Duodenal mucosa (tissue), 2 donors: ENCODE results near the gene OTUD3.

ENCODE experiments used
- H3K27ac ChIP-seq: one replicate; pipeline ENCODE4 v1.7.0; 2013; ENCODE audit warnings: low read depth, low read length
- H3K27me3 ChIP-seq, 2 donors: one replicate each; pipeline ENCODE4 v1.7.0; 2013; ENCODE audit warnings: low read length in 2 of 2, control low read depth in 1 of 2; ENCODE audit not compliant: insufficient read depth in 2 of 2, control insufficient read depth in 1 of 2
- H3K36me3 ChIP-seq, 2 donors: one replicate each; pipeline ENCODE4 v1.7.0; 2013; ENCODE audit warnings: low read length in 2 of 2, control low read depth in 1 of 2; ENCODE audit not compliant: insufficient read depth in 2 of 2, control insufficient read depth in 1 of 2
- H3K4me1 ChIP-seq, 2 donors: one replicate each; pipeline ENCODE4 v1.7.0; 2013; ENCODE audit warnings: low read length in 2 of 2, control low read depth in 1 of 2; ENCODE audit not compliant: insufficient read depth in 2 of 2, control insufficient read depth in 1 of 2
- H3K4me3 ChIP-seq, 2 donors: one replicate each; pipeline ENCODE4 v1.7.0; 2013; ENCODE audit warnings: low read length in 2 of 2, low read depth in 1 of 2
- H3K9ac ChIP-seq, 2 donors: one replicate each; pipeline ENCODE4 v1.7.0; 2013; ENCODE audit warnings: low read length in 2 of 2, low read depth in 1 of 2
- H3K9me3 ChIP-seq, 2 donors: one replicate each; pipeline ENCODE4 v1.7.0; 2013; ENCODE audit warnings: low read length in 2 of 2, control low read depth in 1 of 2; ENCODE audit not compliant: control insufficient read depth in 1 of 2

The OTUD3 gene

DNA sequence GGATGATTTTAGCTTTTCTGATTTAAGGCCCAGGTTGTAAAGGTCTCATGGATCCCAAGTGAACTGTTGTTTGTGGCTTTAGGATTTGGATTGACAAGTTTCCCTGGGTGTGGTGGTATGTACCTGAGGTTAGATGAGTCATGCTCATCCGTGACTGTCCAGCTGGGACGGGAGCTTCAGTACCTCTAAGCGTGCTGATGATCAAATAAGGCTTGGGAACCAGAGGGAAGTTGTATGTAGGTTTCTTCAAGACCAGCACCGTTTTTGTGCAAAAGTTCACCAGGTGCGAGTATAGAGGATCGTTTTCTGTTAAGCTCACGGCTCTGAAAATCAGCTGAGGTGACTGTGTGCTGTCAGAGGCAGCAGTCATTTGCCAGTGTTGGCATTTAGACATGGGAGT is 21.4 kb downstream of the OTUD3 start:
- Histone ChIP-seq H3K27ac (no peak overlapping the region), H3K9me3 (no peaks in the 10 kb centered on the region), H3K9ac (no peak overlapping the region), H3K27me3 (no peaks in the 10 kb centered on the region), H3K36me3 (peaks cover 40 to 78% of the 10 kb centered on the region in 2 donors), H3K4me3 (no peak overlapping the region), H3K4me1 (no peaks in the 10 kb centered on the region)

DNA sequence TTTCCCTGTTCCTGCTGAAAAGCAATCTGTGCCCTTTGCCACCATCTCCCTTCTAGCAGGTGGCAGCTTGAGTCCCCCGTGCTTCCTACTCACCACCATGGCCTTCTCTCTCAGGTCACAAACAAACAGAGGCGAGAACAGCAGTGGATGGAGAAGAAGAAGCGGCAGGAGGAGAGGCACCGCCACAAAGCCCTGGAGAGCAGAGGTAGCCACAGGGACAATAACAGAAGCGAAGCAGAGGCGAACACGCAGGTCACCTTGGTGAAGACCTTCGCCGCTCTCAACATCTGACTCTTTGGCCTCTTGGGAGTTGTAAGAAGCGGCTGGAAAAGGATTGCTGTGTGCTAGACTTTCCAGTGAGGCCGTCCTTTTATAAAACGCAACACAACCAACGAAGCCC is 25.3 kb downstream of the OTUD3 start:
- H3K9me3 ChIP-seq = no peaks in the 10 kb centered on the region
- no peaks in the 10 kb centered on the region for H3K4me1 ChIP-seq
- no peak overlapping the region for H3K9ac ChIP-seq
- no peaks in the 10 kb centered on the region for H3K27me3 ChIP-seq
- no peak overlapping the region for H3K4me3 ChIP-seq
- no peak overlapping the region for H3K27ac ChIP-seq
- peaks cover 55 to 82% of the 10 kb centered on the region in 2 donors for H3K36me3 ChIP-seq

DNA sequence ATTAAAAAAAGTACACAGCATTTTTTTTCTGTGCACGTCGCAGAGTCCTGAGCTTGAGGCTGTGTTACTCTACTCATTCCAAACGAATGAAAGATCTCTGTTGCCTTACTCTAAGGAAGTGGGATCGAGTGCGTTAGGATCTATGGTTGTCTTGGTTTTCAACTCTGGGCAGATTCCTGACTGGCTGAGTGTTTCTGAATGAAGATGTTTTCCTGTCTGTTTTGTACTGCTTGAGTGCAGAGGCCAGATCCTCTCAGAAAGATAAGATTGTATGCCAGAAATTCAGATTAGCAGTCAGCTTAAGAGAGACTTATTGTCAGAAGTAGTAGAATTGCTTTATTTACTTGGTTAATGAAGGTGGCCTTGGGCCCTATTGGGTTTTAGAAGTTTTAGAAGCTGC is 27.2 kb downstream of the OTUD3 start:
- Histone ChIP-seq H3K27ac (no peak overlapping the region), H3K27me3 (no peaks in the 10 kb centered on the region), H3K9me3 (no peaks in the 10 kb centered on the region), H3K4me1 (no peaks in the 10 kb centered on the region), H3K4me3 (no peak overlapping the region), H3K36me3 (peaks cover 59 to 88% of the 10 kb centered on the region in 2 donors), H3K9ac (no peak overlapping the region)

DNA sequence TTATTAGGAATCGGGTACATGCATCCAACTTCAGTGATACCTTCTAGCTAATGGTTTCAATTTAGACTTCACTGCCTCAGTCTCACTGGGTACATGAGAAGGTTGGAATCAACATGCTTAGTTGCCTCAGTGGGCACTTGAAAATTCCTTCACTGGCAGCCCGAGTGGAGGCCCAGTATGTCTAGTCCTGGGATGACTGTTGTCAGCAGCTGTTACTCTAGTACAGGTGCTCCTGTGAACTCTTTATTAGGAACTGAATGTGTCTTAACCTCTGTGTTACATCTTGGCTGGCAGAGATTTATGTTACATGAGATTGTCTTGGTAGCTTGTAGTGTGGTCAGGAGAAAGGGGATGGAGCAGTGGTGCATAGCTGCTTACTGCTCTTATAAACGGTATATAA is 27.8 kb downstream of the OTUD3 start:
- H3K9ac ChIP-seq = no peak overlapping the region
- H3K4me1 ChIP-seq = no peaks in the 10 kb centered on the region
- H3K36me3 ChIP-seq = peaks cover 55 to 89% of the 10 kb centered on the region in 2 donors
- no peaks in the 10 kb centered on the region for H3K9me3 ChIP-seq
- no peak overlapping the region for H3K27ac ChIP-seq
- no peak overlapping the region for H3K4me3 ChIP-seq
- no peaks in the 10 kb centered on the region for H3K27me3 ChIP-seq

DNA sequence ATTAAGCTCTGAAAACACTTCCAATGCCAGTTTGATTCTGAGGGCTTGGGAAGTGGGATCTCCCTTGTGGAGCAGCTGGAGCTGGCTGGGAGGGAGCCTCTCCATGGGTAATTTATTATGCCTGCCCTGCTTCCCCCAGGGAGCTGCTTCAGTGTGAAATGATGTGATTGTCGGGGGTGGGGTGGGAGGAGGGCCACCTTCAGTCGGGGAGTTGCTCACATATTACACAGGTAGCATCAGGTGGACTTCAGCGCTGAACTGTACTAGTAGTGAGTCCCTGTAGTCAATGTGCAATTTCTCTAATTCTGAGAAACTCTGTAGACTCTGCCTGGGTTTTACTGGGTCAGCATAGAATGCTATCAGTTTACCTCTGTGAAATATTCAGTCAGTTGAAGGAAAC is 28.5 kb downstream of the OTUD3 start:
- Histone ChIP-seq H3K27ac (no peak overlapping the region), H3K4me1 (no peaks in the 10 kb centered on the region), H3K36me3 (peaks cover 53 to 84% of the 10 kb centered on the region in 2 donors), H3K4me3 (no peak overlapping the region), H3K9ac (no peak overlapping the region), H3K9me3 (no peaks in the 10 kb centered on the region), H3K27me3 (no peaks in the 10 kb centered on the region)

DNA sequence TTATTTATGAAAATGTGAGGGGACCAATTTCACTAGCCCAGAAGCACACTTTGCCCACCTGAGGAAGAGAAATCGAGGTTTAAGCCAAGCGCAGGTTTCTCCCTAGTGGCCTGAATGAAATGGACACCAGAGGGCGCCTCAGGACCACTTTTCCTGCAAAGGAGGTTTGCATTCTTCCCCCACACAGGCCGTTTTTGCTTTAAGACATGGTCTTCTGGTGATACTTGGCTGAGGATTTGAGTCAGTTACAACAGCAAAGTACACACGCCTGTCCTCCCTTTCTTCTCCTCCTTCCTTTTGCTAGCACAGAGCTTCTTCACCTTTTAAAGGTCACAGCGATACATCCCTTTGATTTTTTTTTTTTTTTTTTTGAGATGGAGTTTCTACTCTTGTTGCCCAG is 35.9 kb downstream of the OTUD3 start:
- H3K4me1 ChIP-seq = peaks cover 9% of the 10 kb centered on the region in 2 donors
- H3K36me3 ChIP-seq = peaks cover 9 to 17% of the 10 kb centered on the region in 2 donors
- H3K4me3 ChIP-seq = no peak overlapping the region
- no peak overlapping the region for H3K9ac ChIP-seq
- H3K9me3 ChIP-seq = no peaks in the 10 kb centered on the region
- H3K27ac ChIP-seq = no peak overlapping the region
- H3K27me3 ChIP-seq = no peaks in the 10 kb centered on the region

DNA sequence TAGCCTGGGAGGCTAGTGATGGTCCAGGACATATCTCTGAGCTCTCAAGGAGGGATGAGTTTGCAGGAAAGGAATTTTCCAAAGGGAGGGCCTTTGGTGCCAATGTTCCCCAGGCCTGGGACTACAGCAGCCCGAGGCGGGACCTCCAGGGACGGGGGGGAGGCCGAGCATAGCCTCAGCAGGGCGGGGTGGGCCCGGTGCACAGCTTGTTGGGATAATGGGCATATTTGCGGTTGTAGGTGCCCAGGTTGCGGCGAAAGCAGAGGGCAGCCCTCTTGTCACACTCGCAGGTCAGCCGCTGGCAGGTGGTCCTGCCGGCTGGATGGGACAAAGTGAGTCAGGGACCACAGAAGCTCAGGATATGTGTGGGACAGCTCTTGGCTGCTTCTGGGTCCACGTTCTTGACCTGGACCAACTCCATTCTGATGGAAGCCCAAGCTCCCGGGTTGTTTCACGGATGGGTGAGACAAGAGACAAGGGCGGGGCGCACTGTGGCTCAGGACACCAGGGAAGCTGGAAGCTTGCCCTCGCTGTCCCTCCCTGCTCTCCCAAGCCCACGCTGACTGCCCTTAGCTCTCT is 38.0 kb downstream of the OTUD3 start:
- Histone ChIP-seq H3K27me3 (no peaks in the 10 kb centered on the region), H3K9ac (no peak overlapping the region), H3K27ac (no peak overlapping the region), H3K36me3 (no peaks in the 10 kb centered on the region), H3K4me1 (peaks cover 9% of the 10 kb centered on the region in 2 donors), H3K4me3 (no peak overlapping the region), H3K9me3 (no peaks in the 10 kb centered on the region)

DNA sequence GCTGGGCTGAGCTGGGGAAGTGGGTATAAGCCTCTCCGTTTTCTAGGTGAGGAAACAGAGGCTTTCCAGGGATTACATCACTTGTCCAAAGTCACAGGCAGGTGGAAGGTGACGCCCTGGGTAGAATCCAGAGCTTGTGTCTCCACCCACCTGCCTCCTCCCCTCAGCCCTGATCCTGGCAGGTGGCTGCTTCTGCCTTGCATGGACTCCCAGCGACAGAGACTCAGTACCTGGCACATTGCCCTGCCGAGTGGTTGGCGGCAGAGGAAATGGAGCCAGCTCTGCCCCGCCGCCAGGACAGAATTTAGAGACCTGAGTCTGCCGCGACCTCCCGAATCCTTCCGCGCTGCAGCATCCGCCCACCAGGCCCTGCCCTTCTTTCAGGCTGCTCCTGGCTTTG is 39.1 kb downstream of the OTUD3 start:
- Histone ChIP-seq H3K27me3 (no peaks in the 10 kb centered on the region), H3K27ac (no peak overlapping the region), H3K36me3 (no peaks in the 10 kb centered on the region), H3K4me1 (peaks cover 9% of the 10 kb centered on the region in 2 donors), H3K4me3 (no peak overlapping the region), H3K9me3 (no peaks in the 10 kb centered on the region), H3K9ac (no peak overlapping the region)

DNA sequence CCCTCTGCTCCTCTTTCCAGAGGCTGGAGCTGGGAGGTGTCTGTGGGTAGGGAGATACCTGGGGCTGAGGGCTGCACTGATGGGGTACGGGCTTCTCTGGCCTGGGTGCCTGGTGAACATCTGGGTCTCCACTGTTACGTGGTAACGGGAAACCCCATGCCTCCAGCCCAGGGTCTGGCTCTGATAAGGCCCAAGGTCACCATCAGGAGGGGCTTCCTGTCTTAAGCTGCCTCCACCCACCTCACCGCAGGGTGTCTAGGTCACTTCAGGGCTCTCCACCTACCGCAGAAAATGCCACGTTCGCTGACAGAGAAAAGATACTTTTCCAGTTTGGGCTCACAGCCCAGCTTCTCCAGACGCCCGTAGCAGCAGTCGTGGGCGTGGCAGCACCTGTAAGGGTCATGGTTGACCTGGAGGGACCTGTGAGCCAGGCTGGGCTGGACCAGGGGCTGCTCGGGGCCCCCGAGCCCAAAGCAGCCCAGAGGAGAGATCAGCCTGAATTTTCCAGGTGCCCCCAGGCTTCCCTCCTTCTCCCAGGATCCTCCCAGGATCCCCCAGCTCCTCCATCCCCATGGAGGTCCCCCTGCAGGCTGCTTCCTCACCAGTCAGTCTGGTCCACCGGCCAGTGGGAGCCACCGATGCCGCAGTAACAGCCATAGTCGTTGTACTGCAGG is 40.0 kb downstream of the OTUD3 start:
- Histone ChIP-seq H3K9ac (no peak overlapping the region), H3K27ac (no peak overlapping the region), H3K36me3 (no peaks in the 10 kb centered on the region), H3K9me3 (no peaks in the 10 kb centered on the region), H3K27me3 (no peaks in the 10 kb centered on the region), H3K4me3 (no peak overlapping the region), H3K4me1 (peaks cover 9% of the 10 kb centered on the region in 2 donors)

DNA sequence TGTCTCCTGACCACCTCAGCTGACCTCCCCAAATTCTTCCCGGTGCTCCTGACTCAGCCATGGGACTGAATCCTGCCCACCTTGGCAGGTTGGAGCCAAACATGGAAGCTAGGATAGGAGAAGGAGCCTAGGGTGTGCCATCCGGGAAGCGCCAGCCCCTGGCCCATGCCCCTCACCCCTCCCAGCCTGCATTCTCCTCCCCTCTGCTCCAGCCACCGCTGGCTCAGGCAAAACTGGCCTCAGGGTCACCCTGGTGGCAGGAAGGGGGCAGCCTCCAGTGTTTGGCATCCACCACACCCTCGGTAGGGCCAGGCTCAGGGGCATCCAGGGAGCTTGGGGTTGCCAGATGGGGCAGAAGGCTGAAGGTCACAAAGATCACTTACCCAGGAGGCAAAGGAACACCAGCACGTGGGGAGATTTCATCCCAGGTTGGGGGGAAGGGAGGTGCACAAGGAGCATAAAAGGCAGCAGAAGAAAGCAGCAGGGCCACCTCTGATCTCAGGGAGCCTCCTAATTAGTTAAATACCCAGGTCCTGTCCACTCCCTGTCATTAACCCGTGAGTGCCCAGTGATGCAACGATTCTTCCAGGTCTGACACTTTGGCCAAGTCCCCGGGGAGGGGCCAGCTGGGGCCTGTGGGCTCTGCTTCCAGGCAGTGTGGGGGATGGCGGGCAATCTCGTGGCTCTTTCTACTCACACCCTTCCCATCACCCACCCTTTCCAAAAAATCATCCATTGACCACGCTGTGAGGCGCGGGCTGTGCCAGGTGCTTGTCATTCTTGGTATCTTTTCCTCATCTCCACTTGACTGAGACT is 41.1 kb downstream of the OTUD3 start, which contains the start of gene PLA2G2E:
Gene PLA2G2E (minus strand): TSS at position 481 of the 816 bp plus-strand sequence. CDS start 58 bp downstream, at position 423.
- no peaks in the 10 kb centered on the region for H3K9me3 ChIP-seq
- H3K27ac ChIP-seq = no peak within 1 kb of the TSS
- H3K4me1 ChIP-seq = peaks cover 9% of the 10 kb centered on the region in 2 donors
- no peak within 1 kb of the TSS for H3K9ac ChIP-seq
- no peaks in the 10 kb centered on the region for H3K36me3 ChIP-seq
- H3K27me3 ChIP-seq = no peaks in the 10 kb centered on the region
- no peak within 1 kb of the TSS for H3K4me3 ChIP-seq
